B cell (primary cell): ENCODE data around the gene DUSP15. TPM values are rescaled to one million over a fixed set of nuclear protein-coding genes. Genes with fewer than 3 reads are reported as not detected.

Experiments used
- ATAC-seq: fragments of 200-7000 bp; cut with Tn5 transposase; one replicate; pipeline ENCODE4 v1.10.0; 2021; ENCODE audit warnings: low read depth, mild to moderate bottlenecking, moderate number of reproducible peaks, moderate library complexity
- CTCF ChIA-PET: fragments of 350-600 bp; sonication (Branson Sonifier 250); formaldehyde crosslinking; loops from one replicate; lab custom pipeline; 2021; ENCODE audit warnings: antibody characterized with exemption, inconsistent platforms; lab: Charles Lee
- POLR2A ChIA-PET: fragments of 350-600 bp; sonication (Branson Sonifier 250); formaldehyde crosslinking; loops from one replicate; lab custom pipeline; 2021; ENCODE audit warnings: antibody characterized with exemption; lab: Charles Lee
- DNase-seq: peaks from one replicate; pipeline ENCODE4 v3.0.0; 2013
- H2AFZ ChIP-seq: 2 replicates; pipeline ENCODE4 v1.6.1; 2012; ENCODE audit warnings: mild to moderate bottlenecking, low read depth, low read length; ENCODE audit not compliant: insufficient read depth, poor library complexity, severe bottlenecking
- H3K27ac ChIP-seq, 2 donors: 1 replicate in 1 of 2; 2 replicates in 1 of 2; pipeline ENCODE4 v1.5.1; 2012 to 2013; ENCODE audit warnings: low read length in 2 of 2, mild to moderate bottlenecking in 2 of 2, moderate library complexity in 1 of 2
- H3K27me3 ChIP-seq, 4 experiments: fragments of 200-600 bp in 1 of 4; sonication (generic) in 1 of 4; replicated peaks in 1 of 4; 1 replicate in 2 of 4; 2 replicates in 2 of 4; pipeline versions ENCODE4 v1.6.1 to v1.7.0; 2013 to 2016; ENCODE audit warnings: low read length in 3 of 4, mild to moderate bottlenecking in 2 of 4, mixed read lengths in 1 of 4, moderate library complexity in 1 of 4; ENCODE audit not compliant: insufficient read depth in 4 of 4, control insufficient read depth in 3 of 4; ENCODE audit errors: control extremely low read depth in 1 of 4
- H3K36me3 ChIP-seq, 2 experiments: replicated peaks in 1 of 2; 1 replicate in 1 of 2; 2 replicates in 1 of 2; pipeline versions ENCODE4 v1.6.1 to v1.7.1; 2013; ENCODE audit warnings: low read length in 1 of 2; ENCODE audit not compliant: insufficient read depth in 2 of 2, control insufficient read depth in 1 of 2; ENCODE audit errors: control extremely low read depth in 1 of 2, extremely low read depth in 1 of 2
- H3K4me1 ChIP-seq, 2 donors: fragments of 200-600 bp in 1 of 2; sonication (generic) in 1 of 2; 1 replicate in 1 of 2; 2 replicates in 1 of 2; pipeline versions ENCODE4 v1.5.1 to v1.6.1; 2013 to 2017; ENCODE audit warnings: low read length in 2 of 2; ENCODE audit not compliant: control insufficient read depth in 2 of 2, insufficient read depth in 2 of 2
- H3K4me2 ChIP-seq: replicated peaks from 2 replicates; pipeline ENCODE3; 2012; ENCODE audit warnings: mild to moderate bottlenecking, low read depth, low read length; ENCODE audit not compliant: poor library complexity, severe bottlenecking
- H3K4me3 ChIP-seq, 5 experiments: fragments of 200-600 bp in 1 of 5; sonication (generic) in 1 of 5; 1 replicate in 3 of 5; 2 replicates in 2 of 5; pipeline versions ENCODE4 v1.5.1 to v1.7.0; 2011 to 2016; ENCODE audit warnings: low read length in 4 of 5, mild to moderate bottlenecking in 4 of 5, low read depth in 2 of 5, control low read depth in 1 of 5, moderate library complexity in 1 of 5; ENCODE audit not compliant: insufficient read depth in 1 of 5; ENCODE audit errors: control extremely low read depth in 1 of 5, extremely low read depth in 1 of 5
- H3K79me2 ChIP-seq: fragments of 200-600 bp; sonication (generic); one replicate; pipeline ENCODE4 v1.6.0; 2016; ENCODE audit warnings: low read length; ENCODE audit not compliant: control insufficient read depth, insufficient read depth
- H3K9ac ChIP-seq: fragments of 200-600 bp; sonication (generic); 2 replicates; pipeline ENCODE4 v1.6.1; 2017; ENCODE audit warnings: mild to moderate bottlenecking, low read length, moderate library complexity
- H3K9me3 ChIP-seq, 3 donors: one replicate each; pipeline versions ENCODE4 v1.6.1 to v1.7.1; 2013; ENCODE audit warnings: low read length in 2 of 3; ENCODE audit not compliant: control insufficient read depth in 2 of 3, insufficient read depth in 1 of 3; ENCODE audit errors: control extremely low read depth in 1 of 3
- H4K20me1 ChIP-seq: 2 replicates; pipeline ENCODE4 v1.6.0; 2012; ENCODE audit warnings: mild to moderate bottlenecking, low read length; ENCODE audit not compliant: insufficient read depth, control insufficient read depth, poor library complexity, severe bottlenecking
- H3K27ac Mint-ChIP-seq: one replicate; pipeline ENCODE4 v1.8.0; 2021; ENCODE audit warnings: mixed read lengths
- H3K27me3 Mint-ChIP-seq: one replicate; pipeline ENCODE4 v1.8.0; 2021; ENCODE audit warnings: mixed read lengths
- H3K4me1 Mint-ChIP-seq: one replicate; pipeline ENCODE4 v1.8.0; 2021; ENCODE audit warnings: mixed read lengths
- H3K4me3 Mint-ChIP-seq: one replicate; pipeline ENCODE4 v1.8.0; 2021; ENCODE audit warnings: mixed read lengths
- H3K9me3 Mint-ChIP-seq: one replicate; pipeline ENCODE4 v1.8.0; 2022; ENCODE audit warnings: mixed read lengths; ENCODE audit not compliant: insufficient read depth
- CTCF ChIP-seq: fragments of 200-600 bp; IDR thresholded peaks from one replicate; pipeline ENCODE4 v1.8.0; 2022; ENCODE audit warnings: antibody characterized with exemption, mild to moderate bottlenecking
- EZH2 ChIP-seq: IDR thresholded peaks from 2 replicates; pipeline ENCODE4 v1.6.1; 2012; ENCODE audit warnings: borderline replicate concordance, low read depth, mild to moderate bottlenecking, moderate library complexity, low read length; ENCODE audit not compliant: insufficient read depth, poor library complexity, severe bottlenecking
- WGBS: methylation state at CpG from one replicate; pipeline ENCODE4 v1.1.5; 2013; ENCODE audit warnings: missing lambda C conversion rate; ENCODE audit not compliant: insufficient coverage; 5-methylcytosine and 5-hydroxymethylcytosine counted together
- intact Hi-C: fragments of 100-400 bp; cut with micrococcal nuclease; formaldehyde crosslinking; loops from one replicate; pipeline ENCODE4 v1.10.0; 2022
- polyA plus RNA-seq: library from polyadenylated mRNA; depleted of rRNA; stranded (reverse); fragments of >200 nt; gene quantifications from 2 replicates; pipeline ENCODE4 v1.2.3, GENCODE V29; 2012
- total RNA-seq, 2 donors: library from RNA; stranded (reverse); fragments of 120-200 nt in 1 of 2; gene quantifications; 1 replicate in 1 of 2; 2 replicates in 1 of 2; pipeline versions ENCODE4 v1.2.3 to v1.2.4, GENCODE V29; 2013 to 2022

Gene DUSP15
- total and polyA plus RNA-seq, 2 donors (not counting 1 experiment from before 2014, with no cell fraction given) = 0.78 to 3.3 TPM

- TF ChIP-seq EZH2 (no peak), CTCF (no peak)
- Histone ChIP-seq H2AFZ (peak overlapping the region; percentile 62), H3K4me1 (peaks cover 6 to 8% of the 10 kb centered on the region in 2 donors), H4K20me1 (no peaks in the 10 kb centered on the region), H3K27ac (no peak overlapping the region), H3K27me3 (peaks cover 0 to 9% (median 0%) of the 10 kb centered on the region in 4 experiments), H3K9me3 (no peaks in the 10 kb centered on the region), H3K36me3 (no peaks in the 10 kb centered on the region), H3K9ac (no peak overlapping the region), H3K4me2 (peak overlapping the region; percentile 56), H3K4me3 (no peak overlapping the region), H3K79me2 (no peaks in the 10 kb centered on the region)
- Mint-ChIP-seq H3K27ac (no peak overlapping the region), H3K9me3 (no peaks in the 10 kb centered on the region), H3K27me3 (peaks cover 8% of the 10 kb centered on the region), H3K4me3 (no peak overlapping the region), H3K4me1 (peaks cover 8% of the 10 kb centered on the region)
- ChIA-PET CTCF (interaction anchor here (0.5 to 6.0 kb wide), 30 partner anchors 10 to 955 kb away, joined by 3 to 54 read pairs (median 4); partner anchors contain the start of gene PDRG1), POLR2A (no interaction called here)
- 75% methylated on average over 14 of the region's 14 CpGs for WGBS
- DNase-seq (no peak), ATAC-seq (no peak)
- intact Hi-C loops = loop anchor here (1.0 kb wide), 1 partner anchor 208 kb away; no protein-coding TSS in a partner anchor
These were observed 46.8 kb downstream of the DUSP15 start for GRCh38 chr20:31823360-31824124.
